ENCODE results near the gene SPN. TPM values are rescaled to one million over a fixed set of nuclear protein-coding genes. Genes with fewer than 3 reads are reported as not detected.
"Not testable (repeated sequence)": the region's sequence is repeated elsewhere in the genome, so short reads cannot be mapped to it uniquely, and the experiment has no call there.

SPN gene
- polyA plus RNA-seq, 3 donors from 2014 or later = 231 to 632 (median 323) TPM

GRCh38 chr16:29653890-29654289 is 9.2 kb upstream of the SPN start:
- not testable (repeated sequence) for H3K27me3 Mint-ChIP-seq (ENCODE audit: low read depth in 3 of 3); H3K36me3 Mint-ChIP-seq; H3K27ac Mint-ChIP-seq; H3K9me3 Mint-ChIP-seq; H3K4me3 Mint-ChIP-seq; DNase-seq
- H3K4me1 Mint-ChIP-seq = peaks cover 6 to 11% of the 10 kb centered on the region in 2 donors

GRCh38 chr16:29656688-29657523 is 6.1 kb upstream of the SPN start:
- Mint-ChIP-seq H3K27ac (peak overlapping the region in 2 of 6 donors; percentile 24 to 74), H3K36me3 (peaks cover 0 to 2% (median 0%) of the 10 kb centered on the region in 3 donors), H3K4me1 (peaks cover 14 to 17% of the 10 kb centered on the region in 2 donors), H3K4me3 (no peak overlapping the region), H3K9me3 (no peaks in the 10 kb centered on the region), H3K27me3 (ENCODE audit: low read depth in 3 of 3) (peaks cover 0 to 4% (median 2%) of the 10 kb centered on the region in 3 donors)
- DNase-seq = no peak

DNA sequence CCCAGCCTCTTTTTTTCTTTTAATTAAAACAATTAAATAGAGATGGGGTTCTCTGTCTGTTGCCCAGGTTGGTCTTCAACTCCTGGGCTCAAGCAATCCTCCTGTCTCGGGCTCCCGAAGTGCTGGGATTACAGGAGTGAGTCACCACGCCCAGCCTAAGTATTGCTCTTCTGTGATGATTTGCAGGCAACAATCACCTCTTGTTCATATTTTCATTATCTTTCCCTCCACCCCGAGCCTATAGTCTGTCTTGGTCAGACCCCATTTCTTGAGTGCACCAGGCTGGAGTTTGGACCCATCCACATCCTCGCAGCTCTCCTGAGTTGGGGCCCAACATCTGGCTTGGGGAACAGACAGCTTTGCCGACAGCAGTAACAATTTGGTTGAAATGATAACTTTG is 4.3 kb upstream of the SPN start:
- H3K27me3 Mint-ChIP-seq (ENCODE audit: low read depth in 3 of 3) = peaks cover 6 to 16% (median 10%) of the 10 kb centered on the region in 3 donors
- no peaks in the 10 kb centered on the region for H3K9me3 Mint-ChIP-seq
- no peak for DNase-seq
- peak overlapping the region in 1 of 6 donors; percentile 75 for H3K27ac Mint-ChIP-seq
- H3K4me1 Mint-ChIP-seq = peaks cover 23 to 27% of the 10 kb centered on the region in 2 donors
- peaks cover under 1 to 9% (median 2%) of the 10 kb centered on the region in 3 donors for H3K36me3 Mint-ChIP-seq
- H3K4me3 Mint-ChIP-seq = no peak overlapping the region

DNA sequence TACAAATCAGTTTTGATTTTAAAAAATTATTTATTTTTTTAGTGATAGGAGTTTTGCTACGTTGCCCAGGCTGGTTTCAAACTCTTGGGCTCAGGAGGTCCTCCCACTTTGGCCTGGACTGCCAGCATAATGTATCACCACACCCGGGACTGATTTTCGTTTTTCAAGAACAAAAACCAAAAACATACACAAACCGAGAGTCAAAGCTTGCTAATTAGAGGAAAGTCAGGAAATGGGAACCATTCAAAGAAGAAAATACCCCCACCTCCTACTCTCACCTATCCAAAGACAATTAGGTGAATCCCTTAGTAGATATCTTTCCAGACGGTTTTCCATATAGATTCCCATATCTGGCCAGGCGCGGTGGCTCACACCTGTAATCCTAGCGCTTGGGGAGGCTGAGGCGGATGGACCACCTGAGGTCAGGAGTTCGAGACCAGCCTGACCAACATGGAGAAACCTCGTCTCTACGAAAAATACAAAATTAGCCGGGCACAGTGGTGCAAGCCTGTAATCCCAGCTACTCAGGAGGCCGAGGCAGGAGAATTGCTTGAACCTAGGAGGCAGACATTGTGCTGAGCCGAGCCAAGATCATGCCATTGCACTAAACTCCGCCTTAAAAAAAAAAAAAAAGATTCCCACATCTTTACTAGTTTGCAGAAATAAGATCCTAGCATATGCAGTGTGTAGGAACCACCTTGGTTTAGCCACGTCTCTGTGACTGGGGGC is 883 bp upstream of the SPN start:
- H3K27ac Mint-ChIP-seq = peak overlapping the region; percentile 91 to 100 (median 98)
- no peaks in the 10 kb centered on the region for H3K9me3 Mint-ChIP-seq
- H3K36me3 Mint-ChIP-seq = peaks cover 23 to 38% (median 33%) of the 10 kb centered on the region in 3 donors
- H3K4me3 Mint-ChIP-seq = peak overlapping the region; percentile 93 to 100 (median 96)
- H3K27me3 Mint-ChIP-seq (ENCODE audit: low read depth in 3 of 3) = peaks cover 33 to 46% (median 45%) of the 10 kb centered on the region in 3 donors
- no peak for DNase-seq
- peaks cover 49 to 55% of the 10 kb centered on the region in 2 donors for H3K4me1 Mint-ChIP-seq

- Mint-ChIP-seq H3K36me3 (peaks cover 23 to 40% (median 35%) of the 10 kb centered on the region in 3 donors), H3K9me3 (no peaks in the 10 kb centered on the region), H3K4me1 (peaks cover 54 to 59% of the 10 kb centered on the region in 2 donors), H3K4me3 (peak overlapping the region; percentile 93 to 100 (median 96)), H3K27ac (peak overlapping the region; percentile 91 to 100 (median 98)), H3K27me3 (ENCODE audit: low read depth in 3 of 3) (peaks cover 33 to 50% (median 46%) of the 10 kb centered on the region in 3 donors)
- peak; percentile 79 to 83 (median 80) for DNase-seq
Measured at GRCh38 chr16:29662729-29663015, 375 bp upstream of the SPN start.

DNA sequence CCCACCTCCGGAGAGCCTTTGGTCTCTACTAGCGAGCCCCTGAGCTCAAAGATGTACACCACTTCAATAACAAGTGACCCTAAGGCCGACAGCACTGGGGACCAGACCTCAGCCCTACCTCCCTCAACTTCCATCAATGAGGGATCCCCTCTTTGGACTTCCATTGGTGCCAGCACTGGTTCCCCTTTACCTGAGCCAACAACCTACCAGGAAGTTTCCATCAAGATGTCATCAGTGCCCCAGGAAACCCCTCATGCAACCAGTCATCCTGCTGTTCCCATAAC is 702 bp downstream of the SPN start:
- H3K4me1 Mint-ChIP-seq = peaks cover 65 to 68% of the 10 kb centered on the region in 2 donors
- peak in 2 of 3 donors; percentile 32 to 46 for DNase-seq
- peaks cover 23 to 40% (median 38%) of the 10 kb centered on the region in 3 donors for H3K36me3 Mint-ChIP-seq
- H3K27me3 Mint-ChIP-seq (ENCODE audit: low read depth in 3 of 3) = peaks cover 33 to 50% (median 46%) of the 10 kb centered on the region in 3 donors
- H3K27ac Mint-ChIP-seq = peak overlapping the region; percentile 91 to 100 (median 98)
- H3K4me3 Mint-ChIP-seq = peak overlapping the region; percentile 93 to 100 (median 96)
- H3K9me3 Mint-ChIP-seq = no peaks in the 10 kb centered on the region

- H3K4me3 Mint-ChIP-seq = peak overlapping the region; percentile 93 to 100 (median 96)
Measured at GRCh38 chr16:29664091-29664921, 1.3 kb downstream of the SPN start.

GRCh38 chr16:29665294-29666077 is 2.4 kb downstream of the SPN start:
- H3K4me1 Mint-ChIP-seq = peaks cover 76% of the 10 kb centered on the region in 2 donors
- H3K36me3 Mint-ChIP-seq = peaks cover 23 to 40% (median 38%) of the 10 kb centered on the region in 3 donors
- H3K27ac Mint-ChIP-seq = peak overlapping the region; percentile 91 to 100 (median 98)
- H3K27me3 Mint-ChIP-seq (ENCODE audit: low read depth in 3 of 3) = peaks cover 33 to 50% (median 46%) of the 10 kb centered on the region in 3 donors
- H3K9me3 Mint-ChIP-seq = no peaks in the 10 kb centered on the region
- DNase-seq = peak; percentile 69 to 75 (median 74)
- H3K4me3 Mint-ChIP-seq = peak overlapping the region; percentile 93 to 100 (median 96)

More at GRCh38 chr16:29664091-29664921, 1.3 kb downstream of the SPN start:
- no peaks in the 10 kb centered on the region for H3K9me3 Mint-ChIP-seq
- DNase-seq = peak; percentile 60 to 72 (median 69)
- H3K27ac Mint-ChIP-seq = peak overlapping the region; percentile 91 to 100 (median 98)
- H3K36me3 Mint-ChIP-seq = peaks cover 23 to 40% (median 38%) of the 10 kb centered on the region in 3 donors
- H3K4me1 Mint-ChIP-seq = peaks cover 71% of the 10 kb centered on the region in 2 donors
- peaks cover 33 to 50% (median 46%) of the 10 kb centered on the region in 3 donors for H3K27me3 Mint-ChIP-seq (ENCODE audit: low read depth in 3 of 3)

- peaks cover 23 to 40% (median 38%) of the 10 kb centered on the region in 3 donors for H3K36me3 Mint-ChIP-seq
- peaks cover 69 to 70% of the 10 kb centered on the region in 2 donors for H3K4me1 Mint-ChIP-seq
- DNase-seq = peak in 1 of 3 donors; percentile 10
- H3K9me3 Mint-ChIP-seq = not testable (repeated sequence)
- H3K4me3 Mint-ChIP-seq = peak overlapping the region; percentile 93 to 100 (median 96)
- peaks cover 32 to 52% (median 44%) of the 10 kb centered on the region in 3 donors for H3K27me3 Mint-ChIP-seq (ENCODE audit: low read depth in 3 of 3)
- H3K27ac Mint-ChIP-seq = peak overlapping the region; percentile 91 to 100 (median 98)
Measured at GRCh38 chr16:29667322-29667610, 4.2 kb downstream of the SPN start.

DNA sequence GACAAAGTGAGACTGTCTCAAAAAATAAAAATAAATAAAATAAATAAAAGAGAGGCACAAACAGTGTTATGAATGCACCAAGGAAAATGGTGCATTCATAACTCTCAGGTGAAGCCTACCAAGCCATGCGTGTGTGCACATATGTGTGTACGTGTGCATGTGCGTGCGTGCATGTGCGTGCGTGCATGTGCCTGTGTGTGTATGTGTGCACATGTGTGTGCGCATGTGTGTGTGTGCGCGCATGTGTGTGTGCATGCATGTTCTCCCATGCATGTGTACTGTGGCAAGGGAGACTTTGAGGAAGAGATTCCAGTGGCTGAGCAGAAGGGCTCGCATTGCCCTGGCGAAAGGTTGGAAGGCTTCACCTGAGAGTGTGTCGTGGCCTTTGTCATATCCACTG is 4.7 kb downstream of the SPN start:
- H3K4me1 Mint-ChIP-seq = peaks cover 64 to 65% of the 10 kb centered on the region in 2 donors
- H3K9me3 Mint-ChIP-seq = no peaks in the 10 kb centered on the region
- peaks cover 23 to 40% (median 38%) of the 10 kb centered on the region in 3 donors for H3K36me3 Mint-ChIP-seq
- DNase-seq = no peak
- peak overlapping the region; percentile 64 to 100 (median 94) for H3K4me3 Mint-ChIP-seq
- peaks cover 33 to 49% (median 42%) of the 10 kb centered on the region in 3 donors for H3K27me3 Mint-ChIP-seq (ENCODE audit: low read depth in 3 of 3)
- peak overlapping the region; percentile 81 to 100 (median 94) for H3K27ac Mint-ChIP-seq

GRCh38 chr16:29668267-29668666 is 5.2 kb downstream of the SPN start:
- H3K4me1 Mint-ChIP-seq = peaks cover 64 to 66% of the 10 kb centered on the region in 2 donors
- peak overlapping the region in 3 of 5 donors; percentile 18 to 42 (median 33) for H3K4me3 Mint-ChIP-seq
- peaks cover 32 to 44% (median 38%) of the 10 kb centered on the region in 3 donors for H3K27me3 Mint-ChIP-seq (ENCODE audit: low read depth in 3 of 3)
- no peaks in the 10 kb centered on the region for H3K9me3 Mint-ChIP-seq
- no peak for DNase-seq
- H3K27ac Mint-ChIP-seq = peak overlapping the region in 5 of 6 donors; percentile 78 to 99 (median 91)
- H3K36me3 Mint-ChIP-seq = peaks cover 23 to 38% (median 37%) of the 10 kb centered on the region in 3 donors

GRCh38 chr16:29673501-29673900 is 10.5 kb downstream of the SPN start:
- Mint-ChIP-seq H3K4me3 (no peak overlapping the region), H3K36me3 (peaks cover 0 to 3% (median 0%) of the 10 kb centered on the region in 3 donors), H3K4me1 (peaks cover 28 to 41% of the 10 kb centered on the region in 2 donors), H3K27ac (peak overlapping the region; percentile 13 to 79 (median 72)), H3K9me3 (no peaks in the 10 kb centered on the region), H3K27me3 (ENCODE audit: low read depth in 3 of 3) (peaks cover 0 to 2% (median 1%) of the 10 kb centered on the region in 3 donors)
- DNase-seq = no peak

All from immature natural killer cell (primary cell).